GM21390 (cell line): ENCODE measurements around the gene COX7A2.

Source experiments
- ATAC-seq: cut with Tn5 transposase; IDR thresholded peaks from one replicate; pipeline ENCODE4 v1.9.1; 2021; ENCODE audit not compliant: unreplicated experiment

COX7A2 gene

DNA sequence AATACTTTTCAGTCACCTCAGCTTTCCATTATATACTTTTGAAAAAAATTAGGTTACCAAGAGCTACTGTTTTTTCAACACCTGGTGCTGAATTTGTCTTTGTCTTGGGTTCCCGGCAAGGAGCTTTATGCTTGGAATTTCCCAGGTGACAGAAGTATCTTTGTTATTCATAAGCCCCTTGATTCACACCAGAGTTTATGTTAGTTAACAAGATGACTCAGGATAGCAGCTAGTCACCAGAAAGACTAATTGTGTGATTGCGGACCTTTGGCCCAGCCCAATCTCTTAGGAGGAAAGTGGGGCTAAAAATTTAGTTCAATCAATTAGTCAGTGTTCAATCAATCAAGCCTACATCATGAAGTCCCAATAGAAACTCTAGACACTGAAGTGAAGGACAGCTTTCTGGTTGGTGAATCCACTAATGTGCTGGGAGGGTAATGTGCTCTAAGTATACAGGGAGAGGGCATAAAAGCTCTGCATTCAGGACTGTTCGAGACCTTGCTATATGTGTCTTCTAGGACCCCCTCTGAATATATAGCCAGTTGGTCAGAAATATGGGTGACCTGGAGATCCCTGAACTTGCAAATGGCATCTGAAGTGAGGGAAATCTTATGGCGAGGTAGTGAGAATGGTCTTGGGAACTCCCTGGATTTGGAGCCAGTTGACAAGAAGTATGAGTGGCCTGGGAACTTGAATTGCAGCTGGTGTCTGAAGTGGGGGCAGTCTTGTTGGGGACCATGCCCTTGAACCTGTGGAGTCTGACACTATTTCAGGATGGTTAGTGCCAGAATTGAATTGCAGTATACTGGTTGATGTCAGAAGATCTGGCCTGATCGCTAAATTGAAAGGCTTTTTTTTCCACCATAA is 24.8 kb upstream of the COX7A2 start:
- ATAC-seq: no peak

DNA sequence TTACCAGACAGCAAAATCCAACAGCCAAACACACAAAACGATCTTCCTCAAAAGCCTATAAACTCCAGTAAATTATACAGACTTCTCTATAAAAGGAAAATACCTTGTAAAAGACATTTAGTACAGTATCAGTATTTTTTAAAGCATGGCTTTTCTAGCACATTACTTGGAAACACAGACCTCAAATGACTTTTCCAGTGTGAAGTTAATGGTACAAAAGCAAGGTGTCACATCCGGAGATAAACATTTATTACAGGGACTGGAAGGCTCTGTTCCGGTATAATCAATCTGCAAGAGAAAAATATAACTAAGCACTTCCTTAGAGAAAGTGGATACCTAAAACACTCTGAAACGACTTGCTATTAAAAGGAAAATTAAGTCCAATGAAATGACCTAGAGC is 23.9 kb upstream of the COX7A2 start:
- ATAC-seq: no peak

DNA sequence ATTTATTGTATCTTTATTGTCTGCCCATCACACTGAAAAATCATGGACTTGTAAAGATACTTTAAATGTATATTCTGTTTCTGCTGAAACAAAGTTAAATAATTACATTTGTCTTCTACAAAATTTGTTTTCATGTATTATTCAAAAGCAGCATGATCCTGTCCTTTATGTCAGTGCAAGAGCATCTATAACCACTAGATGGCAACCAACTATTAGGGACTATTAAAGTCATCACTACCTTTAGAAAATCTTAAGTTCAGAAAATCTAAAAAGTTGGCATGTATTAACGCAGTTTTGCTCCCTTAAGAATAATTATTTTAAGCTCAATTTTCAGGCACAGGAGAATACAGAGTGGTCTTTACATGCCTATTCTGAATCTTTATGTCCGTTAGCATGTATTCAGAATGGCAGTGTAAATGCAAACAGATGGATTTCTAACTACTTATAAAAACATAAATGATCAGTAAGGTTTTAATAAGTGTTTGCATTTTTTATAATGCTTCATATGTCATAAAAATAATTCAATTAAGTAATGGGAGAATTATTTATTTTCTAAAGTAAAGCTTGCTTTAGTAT is 23.2 kb upstream of the COX7A2 start:
- ATAC-seq: peak; percentile 84

DNA sequence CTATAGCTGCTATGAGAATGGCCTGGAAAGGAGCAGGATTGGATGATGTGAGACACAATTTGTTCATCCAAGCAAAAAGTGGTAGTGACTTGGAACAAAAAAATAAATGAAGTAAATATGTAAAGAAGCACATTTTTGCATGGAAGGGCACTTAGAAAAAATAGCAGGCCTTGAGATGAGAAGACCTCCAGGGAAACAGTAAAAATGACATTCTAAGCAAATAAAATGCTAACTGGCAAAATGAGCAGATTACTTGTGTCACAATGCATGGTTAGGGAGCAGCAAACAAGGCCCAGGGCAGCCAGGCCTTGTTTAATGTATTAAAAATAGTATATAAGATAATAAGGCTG is 19.8 kb upstream of the COX7A2 start:
- ATAC-seq: no peak

DNA sequence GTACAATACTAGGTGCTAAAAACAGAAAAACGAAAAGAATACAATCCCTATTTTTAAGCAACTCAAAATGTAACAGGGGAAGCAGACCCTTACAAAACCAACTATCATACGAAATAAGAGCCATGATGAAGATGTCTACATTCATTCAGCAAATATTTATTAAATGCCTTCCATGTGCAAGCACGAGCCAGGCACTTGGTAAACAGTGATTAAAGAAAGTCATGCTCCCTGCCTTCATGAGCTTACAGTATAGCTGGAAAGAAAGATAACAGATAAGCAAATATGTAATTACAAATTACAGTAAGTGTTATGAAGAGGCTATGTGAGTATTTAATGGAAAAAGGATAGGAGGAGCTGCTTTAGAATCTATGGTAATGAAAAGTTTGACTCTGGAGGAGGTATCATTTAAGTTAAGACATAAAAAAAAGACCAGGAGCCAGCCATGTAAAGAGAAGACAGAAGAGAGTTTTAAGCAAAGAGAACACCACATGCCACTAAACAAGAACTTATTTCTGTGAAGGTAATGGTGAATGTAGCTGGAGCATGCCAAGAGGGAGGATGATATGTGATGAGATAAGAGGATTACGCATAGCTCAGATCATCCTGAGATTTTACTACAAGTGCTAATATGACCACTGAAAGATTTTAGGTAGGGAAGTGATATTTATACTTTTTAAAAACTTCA is 19.3 kb upstream of the COX7A2 start:
- no peak for ATAC-seq

DNA sequence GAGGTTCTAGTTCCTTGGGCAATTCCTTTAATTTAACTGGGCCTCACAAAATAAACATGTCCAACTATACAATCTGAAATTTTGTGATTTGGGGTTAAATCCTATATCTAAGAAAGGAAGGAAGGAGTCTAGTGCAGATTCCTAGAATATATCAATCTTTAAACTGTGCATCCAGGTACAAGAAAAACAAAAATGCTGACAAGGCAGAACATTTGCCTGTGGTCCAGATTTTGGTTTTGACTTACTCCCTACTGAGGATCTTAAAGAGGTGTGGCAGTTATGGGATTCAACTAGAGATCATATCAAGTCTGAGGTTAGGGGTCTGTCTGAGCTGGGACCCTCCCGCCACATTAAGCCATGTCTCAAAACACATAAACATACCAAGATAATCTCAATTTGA is 17.7 kb upstream of the COX7A2 start:
- no peak for ATAC-seq

DNA sequence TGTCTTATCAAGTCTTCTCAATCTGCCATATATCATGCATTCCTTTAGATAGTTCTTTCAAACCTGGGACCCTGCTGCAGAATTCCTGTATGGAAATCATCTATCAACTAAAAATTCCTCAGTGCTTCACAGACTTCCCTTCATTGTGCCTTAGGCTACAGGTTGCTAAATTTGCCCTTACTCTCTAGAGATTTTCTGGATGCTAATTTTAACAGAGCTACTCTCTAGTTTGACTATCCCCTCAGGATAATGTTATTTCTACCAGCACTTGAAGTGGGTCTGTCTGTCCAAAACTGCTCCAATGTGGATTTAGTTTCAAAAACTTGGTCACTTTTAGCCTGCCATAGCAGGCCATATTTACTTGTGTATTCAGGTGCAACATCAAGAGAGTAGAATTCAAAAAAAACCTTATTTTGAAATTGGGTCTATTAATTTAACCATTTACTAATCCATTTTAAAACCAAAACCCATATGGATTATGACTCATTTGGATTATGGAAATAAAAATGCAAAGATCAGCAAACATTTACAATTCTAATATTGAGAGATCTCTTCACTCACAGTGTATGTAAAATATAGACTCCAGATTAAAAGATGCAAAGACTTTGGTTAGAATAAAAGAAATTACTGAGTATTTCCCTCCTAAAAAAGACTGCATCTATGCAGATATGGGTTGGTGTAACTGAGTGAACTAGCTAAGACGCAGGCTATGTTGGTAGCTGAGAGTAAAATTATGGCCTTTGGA is 13.9 kb upstream of the COX7A2 start:
- no peak for ATAC-seq

DNA sequence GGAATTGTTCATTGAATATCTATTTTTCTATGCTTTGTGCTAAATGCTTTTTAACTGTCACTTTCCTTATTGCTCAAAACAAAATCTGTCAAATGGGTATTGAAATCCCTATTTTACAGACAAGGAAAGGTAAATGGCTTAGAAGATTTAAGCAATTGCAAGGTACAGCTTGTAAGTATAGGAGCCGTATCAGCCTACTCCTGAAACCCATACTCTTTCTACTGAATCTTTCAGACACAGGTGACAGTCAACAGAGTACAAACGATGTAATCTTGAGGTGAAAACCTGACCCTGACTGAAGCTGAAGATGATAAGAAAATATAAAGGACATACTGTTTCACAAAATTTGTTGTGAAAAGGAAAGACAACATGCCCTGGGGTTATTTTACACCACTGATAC is 7.0 kb upstream of the COX7A2 start:
- no peak for ATAC-seq

DNA sequence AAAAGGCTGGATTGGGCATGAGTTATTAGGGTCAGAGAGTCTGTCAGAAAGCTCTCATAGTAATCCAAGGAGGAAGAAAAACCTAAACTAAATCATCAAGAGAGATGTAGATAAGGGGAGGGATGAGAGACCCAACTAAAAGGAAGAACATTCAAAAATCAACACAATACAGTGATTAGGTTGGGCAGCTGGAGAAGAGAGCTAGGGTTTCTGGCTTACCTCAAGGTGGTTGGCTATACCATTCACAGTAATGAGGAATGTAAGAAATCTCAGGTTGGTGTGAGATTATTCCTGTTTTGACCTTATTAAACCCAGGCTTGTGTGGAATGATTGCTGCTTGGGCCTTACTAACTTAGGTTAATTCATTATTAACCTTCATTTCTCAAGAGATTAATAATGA is 6.2 kb upstream of the COX7A2 start:
- ATAC-seq: no peak

DNA sequence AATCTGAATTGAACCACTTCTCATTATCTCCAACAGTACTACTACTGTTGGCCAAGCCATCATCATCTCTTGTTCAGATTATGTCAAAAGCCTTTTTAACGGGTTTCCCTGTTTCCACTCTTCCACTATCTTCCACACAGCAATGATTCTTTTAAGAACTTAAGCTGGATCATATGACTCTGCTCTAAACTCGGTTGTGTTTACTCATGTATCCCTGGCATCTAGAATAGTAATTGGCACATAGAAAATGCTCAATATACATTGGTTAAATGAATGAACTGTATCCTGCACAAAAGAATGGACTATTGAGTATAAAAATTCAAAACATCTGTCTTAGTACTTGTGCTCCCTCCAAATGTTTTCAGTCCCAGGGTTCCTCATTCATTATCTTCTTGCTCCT is 2.8 kb upstream of the COX7A2 start:
- ATAC-seq: no peak

DNA sequence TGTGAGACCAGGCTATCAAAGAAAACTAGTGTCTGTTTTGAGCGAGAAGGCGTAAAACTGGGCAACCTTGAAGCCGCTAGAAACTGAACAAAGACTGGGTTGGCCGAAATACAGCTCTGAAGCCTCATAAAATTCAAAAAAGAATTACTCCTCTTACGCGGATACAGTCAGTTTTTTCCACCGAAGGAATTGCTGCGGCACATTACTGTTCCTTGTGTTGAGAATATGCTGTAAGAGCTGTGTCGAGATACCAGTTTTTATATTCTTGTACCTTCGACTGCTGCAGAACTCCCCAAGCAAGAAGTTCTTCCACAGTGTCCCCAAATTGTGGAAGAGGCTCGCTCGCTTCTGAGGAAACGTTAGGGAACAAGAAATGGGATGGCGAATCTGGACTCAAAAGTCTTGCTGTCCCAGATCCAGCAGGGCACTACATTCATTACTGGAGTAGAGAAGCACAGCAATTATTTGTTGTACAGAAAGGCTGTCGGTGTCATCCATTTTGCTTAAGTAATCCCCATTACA is 523 bp upstream of the COX7A2 start:
- no peak for ATAC-seq

DNA sequence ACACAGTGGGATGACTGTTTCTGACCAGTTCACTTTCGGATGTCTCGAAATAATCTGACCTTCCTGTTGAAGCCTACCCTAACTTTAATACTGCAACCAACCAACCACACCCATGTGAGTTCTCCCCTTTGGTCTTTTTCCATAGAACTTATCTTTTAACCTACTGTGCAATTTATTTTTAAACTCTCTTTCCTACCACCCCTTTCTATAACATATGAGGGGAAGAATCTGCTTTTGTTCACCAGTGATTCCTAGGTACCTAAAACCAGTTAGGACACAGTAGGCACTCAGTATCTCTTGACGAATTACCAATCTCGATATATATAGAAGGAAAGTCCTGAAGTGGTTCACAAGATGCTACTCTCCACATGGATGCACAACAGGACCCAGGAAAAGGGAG is 7.0 kb downstream of the COX7A2 start:
- ATAC-seq: no peak

DNA sequence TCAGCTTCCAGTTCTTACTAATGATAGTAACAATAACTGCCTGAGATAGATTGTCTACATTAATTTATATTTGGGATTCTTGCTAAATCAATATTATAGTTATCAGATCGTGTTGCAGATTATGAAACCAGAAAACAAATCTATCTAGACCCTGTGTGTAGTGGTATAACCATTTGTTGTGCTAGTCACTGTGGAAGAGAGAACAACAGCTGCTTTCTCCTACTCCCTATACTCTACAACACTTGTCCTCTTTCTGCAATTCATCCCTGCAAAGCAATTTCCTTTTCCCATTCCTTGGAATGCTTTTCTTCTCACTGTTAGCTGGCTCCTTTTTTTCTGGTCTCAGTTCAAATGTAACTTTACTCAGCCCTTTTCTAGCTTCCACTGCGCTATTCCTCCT is 8.3 kb downstream of the COX7A2 start:
- ATAC-seq: no peak

DNA sequence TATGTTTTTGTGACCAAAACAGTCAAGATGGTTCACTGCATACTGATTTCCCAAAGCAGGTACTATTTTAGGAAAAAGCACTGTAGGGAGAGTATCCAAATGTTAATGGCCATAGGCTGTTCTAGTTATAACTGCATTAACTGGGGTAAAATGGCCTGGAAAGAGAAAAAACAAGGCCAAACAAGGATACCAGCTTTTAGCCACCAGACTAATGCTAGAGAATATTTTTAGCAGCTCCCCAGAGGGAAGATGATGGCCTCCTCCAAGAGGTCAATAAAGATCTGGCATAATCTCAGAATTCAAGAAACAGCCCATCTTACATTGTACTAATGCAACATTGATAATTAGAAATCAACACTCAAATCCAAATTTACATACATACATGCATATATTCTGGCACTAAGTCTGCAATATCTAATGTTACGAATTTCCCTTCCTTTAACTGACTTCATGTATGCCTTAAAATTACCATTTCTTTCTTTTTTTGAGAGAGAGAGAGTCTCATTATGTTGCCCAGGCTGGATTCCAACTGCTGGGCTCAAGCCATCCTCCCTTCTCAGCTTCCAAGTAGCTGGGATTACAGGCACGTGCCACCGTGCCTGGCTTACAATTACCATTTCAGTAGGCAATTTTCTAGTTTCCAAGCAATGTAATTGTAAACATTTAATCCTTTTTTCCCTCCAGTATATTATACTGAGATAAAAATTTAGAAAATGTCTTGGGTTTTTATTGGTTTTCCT is 9.3 kb downstream of the COX7A2 start:
- ATAC-seq: no peak

DNA sequence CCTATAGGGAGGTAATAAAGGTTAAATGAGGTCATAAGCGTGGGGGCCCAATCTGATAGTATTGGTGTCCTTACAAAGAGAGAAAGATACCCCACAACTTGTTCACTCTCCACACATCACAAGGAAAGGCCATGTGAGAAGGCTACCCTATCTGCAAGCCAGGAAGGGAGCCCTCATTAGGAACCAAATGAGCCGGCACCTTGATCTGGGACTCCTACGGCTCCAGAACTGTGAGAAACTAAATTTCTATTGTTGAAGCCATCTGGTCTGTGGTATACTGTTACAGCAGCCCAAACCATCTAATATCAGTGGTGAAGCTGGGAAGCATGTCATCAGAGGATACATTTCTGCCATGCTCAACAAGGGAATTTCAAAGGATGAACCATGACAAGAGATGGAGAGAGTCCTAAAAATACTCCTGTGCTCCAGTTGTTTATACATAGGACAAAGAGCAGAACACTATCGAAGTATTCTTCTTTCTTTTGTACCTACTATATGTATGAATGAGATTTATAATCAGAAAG is 10.4 kb downstream of the COX7A2 start:
- ATAC-seq: no peak

DNA sequence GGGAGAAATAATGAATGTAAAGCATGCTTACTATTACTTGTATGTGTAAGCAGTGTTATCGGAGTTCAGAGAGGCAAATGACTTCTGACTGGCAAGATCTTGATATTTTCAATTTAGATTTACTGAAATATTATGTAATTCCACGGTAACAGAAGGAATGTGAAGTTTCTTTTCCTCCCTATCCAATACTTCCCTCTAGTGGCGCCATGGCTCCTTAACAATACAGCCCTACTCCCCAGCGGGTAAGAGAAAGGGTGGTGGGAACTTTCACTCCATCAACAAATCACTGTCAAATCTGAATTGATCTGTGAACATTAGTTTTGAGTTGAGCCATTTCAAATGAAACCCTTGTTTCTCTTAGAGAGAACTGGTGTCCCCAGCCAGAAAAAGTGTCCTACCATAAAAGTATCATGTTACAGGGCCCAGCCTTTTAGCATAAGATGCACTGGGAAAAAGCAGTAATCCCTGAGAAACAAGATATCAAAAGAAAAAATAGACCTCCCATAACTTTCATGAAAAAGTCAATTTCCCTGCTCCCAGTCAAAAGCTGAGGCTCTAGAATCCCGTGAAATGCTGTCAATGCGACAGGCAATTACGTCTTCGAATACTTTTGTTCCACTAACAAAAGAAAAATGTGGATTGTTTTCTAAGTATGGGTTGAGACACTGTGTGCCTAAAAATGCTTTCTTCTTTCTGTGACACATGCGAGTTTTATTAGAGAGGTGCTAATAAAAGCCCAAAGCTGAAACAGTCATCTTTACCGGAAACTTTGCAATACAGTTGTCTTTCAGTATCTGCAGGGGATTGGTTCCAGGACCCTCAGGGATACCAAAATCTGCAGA is 12.9 kb downstream of the COX7A2 start:
- no peak for ATAC-seq

DNA sequence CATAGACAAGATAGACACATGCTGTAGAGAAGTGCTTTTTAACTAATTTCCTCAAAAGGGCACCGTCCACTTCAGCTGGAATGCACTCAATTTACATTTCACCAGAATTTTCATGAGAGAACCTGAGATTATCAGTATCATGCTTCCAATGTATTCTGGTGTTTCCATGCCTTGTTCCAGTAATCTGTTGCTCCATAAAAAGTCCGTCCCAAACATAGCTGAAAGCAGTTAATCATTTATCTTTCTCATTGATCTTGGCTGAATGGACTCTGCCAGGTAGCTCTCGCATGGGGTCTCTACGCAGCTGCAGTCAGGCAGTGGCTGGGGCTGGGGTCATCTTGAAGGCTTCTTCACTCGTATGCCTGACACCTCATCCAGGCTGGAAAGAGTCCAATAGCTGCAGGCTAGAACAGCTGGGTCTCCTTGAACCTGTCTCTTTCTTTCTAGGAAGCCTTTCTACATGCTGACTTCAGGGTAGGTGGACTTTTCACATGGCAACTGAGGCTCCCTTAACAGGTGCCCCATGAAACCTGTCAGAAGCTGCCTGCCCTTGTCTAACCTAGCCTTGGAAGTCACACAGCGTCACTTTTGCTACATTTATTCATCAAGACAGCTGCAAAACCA is 19.2 kb downstream of the COX7A2 start:
- no peak for ATAC-seq

DNA sequence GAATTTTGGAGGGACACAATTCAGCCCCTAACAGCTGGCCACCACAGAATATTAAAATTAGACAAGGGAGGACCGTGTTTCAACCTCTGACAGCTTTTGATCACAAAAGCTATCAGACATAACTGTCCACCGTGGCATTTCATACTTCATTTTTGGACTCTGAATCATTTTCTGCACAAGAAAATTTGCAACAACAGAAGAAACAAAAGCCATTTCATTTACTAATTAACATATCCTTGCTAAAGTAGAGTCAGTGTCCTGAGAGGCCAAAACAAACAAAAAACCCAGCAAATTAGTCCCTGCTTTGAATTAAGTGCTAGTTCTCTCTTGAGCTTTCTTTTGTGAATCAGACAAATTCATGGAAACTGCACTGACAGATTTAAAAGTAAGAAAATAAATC is 20.2 kb downstream of the COX7A2 start:
- no peak for ATAC-seq

DNA sequence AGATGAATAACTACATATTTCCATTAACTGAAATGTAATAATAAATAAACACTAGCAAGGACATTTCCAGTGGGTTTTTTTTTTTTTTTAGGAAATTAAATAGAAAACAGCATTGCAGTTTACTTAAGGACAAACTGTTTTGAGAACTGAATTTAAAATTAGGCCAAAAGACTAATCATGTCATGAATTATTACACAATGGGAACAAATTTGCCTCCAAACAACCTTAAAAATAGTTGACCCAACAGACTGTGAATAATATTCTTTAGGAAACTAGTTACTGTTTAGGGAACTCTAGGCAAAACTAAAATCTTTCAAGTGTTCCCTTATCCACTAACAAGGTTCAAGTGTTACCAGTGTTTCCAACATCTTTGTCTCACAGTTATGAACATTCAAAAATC is 21.3 kb downstream of the COX7A2 start:
- no peak for ATAC-seq
